Measurements from ENCODE around the gene DARS2. TPM values are rescaled to one million over a fixed set of nuclear protein-coding genes. Genes with fewer than 3 reads are reported as not detected.

The DARS2 gene
- total RNA-seq, 4 donors from 2014 or later: 10.3 to 35.5 (median 16.6) TPM

DNA sequence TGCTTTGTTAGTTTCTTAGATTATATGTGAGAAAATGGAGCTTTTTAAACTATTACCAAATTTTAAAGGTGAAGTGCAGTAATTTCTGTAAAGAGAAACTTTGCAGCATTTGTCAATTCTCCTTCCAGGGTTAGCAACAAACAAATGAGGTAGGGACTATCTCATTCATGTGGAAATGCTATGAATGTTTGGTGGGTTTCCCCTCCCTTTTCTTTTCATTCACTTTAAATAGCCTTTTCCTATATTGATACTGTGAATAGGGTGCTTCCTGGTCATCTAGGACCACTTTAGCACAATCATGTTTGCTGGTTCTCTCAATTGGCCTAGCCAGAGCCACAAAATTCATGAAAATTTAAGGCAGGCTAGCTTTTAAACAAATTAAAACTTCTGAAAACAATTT is 64.3 kb downstream of the DARS2 start:
- no peak for DNase-seq

DNA sequence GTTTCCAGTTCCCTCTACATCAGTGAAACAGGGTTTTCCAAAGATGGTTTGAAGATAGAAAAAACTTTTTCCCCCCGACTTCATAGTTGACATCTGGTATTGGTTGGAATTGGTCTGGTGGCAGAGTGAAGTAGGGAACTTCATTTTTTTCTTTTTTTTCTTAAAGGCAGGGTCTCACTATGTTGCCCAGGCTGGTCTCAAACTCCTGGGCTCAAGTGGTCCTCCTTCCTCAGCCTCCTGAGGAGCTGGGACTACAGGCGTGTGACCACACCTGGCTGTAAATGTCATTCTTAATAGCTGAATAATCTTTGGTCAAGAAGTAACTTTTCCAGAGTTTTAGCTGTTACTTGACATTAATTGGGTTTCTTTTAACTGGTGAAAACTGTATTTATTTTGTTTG is 65.4 kb downstream of the DARS2 start:
- Histone ChIP-seq H3K27me3 (no peaks in the 10 kb centered on the region), H3K36me3 (peaks cover 0 to 12% (median 0%) of the 10 kb centered on the region in 3 donors), H3K4me1 (no peaks in the 10 kb centered on the region), H3K4me3 (no peak overlapping the region), H3K27ac (no peak overlapping the region), H3K9me3 (no peaks in the 10 kb centered on the region)
- DNase-seq: no peak
- TF ChIP-seq POLR2A (IDR thresholded peaks at IDR 0.05) (no peak), CTCF (IDR thresholded peaks at IDR 0.05) (no peak)

More for the DNA sequence above, 64.3 kb downstream of the DARS2 start:
- Histone ChIP-seq H3K36me3 (peaks cover 0 to 12% (median 0%) of the 10 kb centered on the region in 3 donors), H3K27ac (no peak overlapping the region), H3K4me1 (no peaks in the 10 kb centered on the region), H3K4me3 (no peak overlapping the region), H3K9me3 (no peaks in the 10 kb centered on the region), H3K27me3 (no peaks in the 10 kb centered on the region)
- no peak for TF ChIP-seq CTCF (IDR thresholded peaks at IDR 0.05)
- TF ChIP-seq POLR2A (IDR thresholded peaks at IDR 0.05): no peak

- H3K4me3 ChIP-seq: no peak overlapping the region
- H3K4me1 ChIP-seq: no peaks in the 10 kb centered on the region
- no peaks in the 10 kb centered on the region for H3K9me3 ChIP-seq
- DNase-seq: no peak
- no peak for TF ChIP-seq POLR2A (IDR thresholded peaks at IDR 0.05)
- no peak for TF ChIP-seq CTCF (IDR thresholded peaks at IDR 0.05)
- H3K27ac ChIP-seq: no peak overlapping the region
- no peaks in the 10 kb centered on the region for H3K36me3 ChIP-seq
- H3K27me3 ChIP-seq: no peaks in the 10 kb centered on the region
Measured at GRCh38 chr1:173893611-173894010, 69.1 kb downstream of the DARS2 start.

DNA sequence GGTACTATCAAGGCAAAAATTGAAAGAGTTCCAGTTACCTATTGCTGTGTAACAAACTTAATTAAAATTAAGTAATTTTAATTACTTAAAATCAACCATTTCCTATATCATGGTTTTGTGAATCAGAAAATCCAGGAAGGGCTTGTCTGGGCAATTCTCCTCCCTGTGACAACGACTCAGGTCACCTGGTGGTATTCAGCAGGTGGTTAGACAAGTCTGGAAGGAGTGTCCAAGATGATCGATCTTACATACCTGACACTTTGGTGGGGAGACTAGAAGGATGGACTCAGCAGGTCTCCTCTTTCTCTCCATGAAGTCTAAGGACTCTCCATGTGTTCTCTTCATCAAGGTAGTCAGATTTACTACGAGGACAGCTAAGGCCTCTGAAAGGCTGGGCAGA is 69.7 kb downstream of the DARS2 start:
- no peak for DNase-seq
- Histone ChIP-seq H3K27ac (no peak overlapping the region), H3K4me3 (no peak overlapping the region), H3K9me3 (no peaks in the 10 kb centered on the region), H3K4me1 (no peaks in the 10 kb centered on the region), H3K27me3 (no peaks in the 10 kb centered on the region), H3K36me3 (no peaks in the 10 kb centered on the region)
- TF ChIP-seq CTCF (IDR thresholded peaks at IDR 0.05) (no peak), POLR2A (IDR thresholded peaks at IDR 0.05) (no peak)

GRCh38 chr1:173900427-173900826 is 76.0 kb downstream of the DARS2 start:
- DNase-seq: no peak
- TF ChIP-seq CTCF (IDR thresholded peaks at IDR 0.05) (no peak), POLR2A (IDR thresholded peaks at IDR 0.05) (no peak)
- Histone ChIP-seq H3K4me3 (no peak overlapping the region), H3K4me1 (no peaks in the 10 kb centered on the region), H3K27me3 (no peaks in the 10 kb centered on the region), H3K9me3 (no peaks in the 10 kb centered on the region), H3K36me3 (no peaks in the 10 kb centered on the region), H3K27ac (no peak overlapping the region)

DNA sequence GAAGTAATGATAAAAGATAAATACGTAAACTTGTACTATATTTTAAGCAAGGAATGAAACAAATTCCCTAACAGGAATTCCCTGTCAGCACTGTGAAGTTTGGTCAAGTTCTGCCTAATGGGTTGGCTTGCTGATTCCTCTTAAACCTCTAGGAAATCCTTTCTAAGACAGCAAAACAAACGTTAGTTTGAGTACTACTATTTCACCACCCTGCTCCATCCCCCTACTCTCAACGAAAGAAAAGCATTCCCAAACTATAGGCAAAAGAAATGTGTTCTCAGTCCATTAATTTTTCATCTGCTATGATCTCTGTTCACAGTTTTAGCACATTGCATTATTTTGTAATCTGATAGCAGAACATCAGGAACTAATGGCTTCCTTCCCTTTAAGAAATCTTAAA is 76.5 kb downstream of the DARS2 start:
- TF ChIP-seq POLR2A (IDR thresholded peaks at IDR 0.05): no peak
- TF ChIP-seq CTCF (IDR thresholded peaks at IDR 0.05): no peak
- H3K4me1 ChIP-seq: no peaks in the 10 kb centered on the region
- H3K27me3 ChIP-seq: no peaks in the 10 kb centered on the region
- no peak overlapping the region for H3K4me3 ChIP-seq
- H3K36me3 ChIP-seq: no peaks in the 10 kb centered on the region
- H3K9me3 ChIP-seq: no peaks in the 10 kb centered on the region
- H3K27ac ChIP-seq: no peak overlapping the region
- DNase-seq: no peak
